ENCODE results near the gene SLC25A27. TPM values are rescaled to one million over a fixed set of nuclear protein-coding genes. Genes with fewer than 3 reads are reported as not detected.

Gene SLC25A27
- total RNA-seq, 1 experiment from 2014 or later, result 22.6 TPM

DNA sequence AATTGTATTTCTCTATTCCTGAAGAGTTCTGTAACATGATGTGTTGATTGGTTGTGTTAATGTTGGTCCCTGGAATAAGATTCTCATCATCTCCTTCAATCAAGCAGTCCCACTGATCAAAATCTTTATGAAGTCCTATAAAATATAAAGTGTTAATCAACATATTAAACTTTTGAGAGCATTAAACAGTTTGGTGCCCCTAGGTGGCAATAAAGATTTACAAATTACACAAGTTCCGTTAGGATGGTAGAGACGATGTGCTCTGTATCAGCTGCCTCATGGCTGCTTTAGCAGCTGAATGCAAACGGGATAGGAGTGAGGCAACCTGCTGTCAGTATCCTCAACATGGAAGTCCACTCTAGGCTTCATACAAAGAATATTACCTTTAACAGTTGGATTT is 51.8 kb downstream of the SLC25A27 start:
- DNase-seq (ENCODE audit: extremely low read depth, low read depth), result peak; percentile 51

DNA sequence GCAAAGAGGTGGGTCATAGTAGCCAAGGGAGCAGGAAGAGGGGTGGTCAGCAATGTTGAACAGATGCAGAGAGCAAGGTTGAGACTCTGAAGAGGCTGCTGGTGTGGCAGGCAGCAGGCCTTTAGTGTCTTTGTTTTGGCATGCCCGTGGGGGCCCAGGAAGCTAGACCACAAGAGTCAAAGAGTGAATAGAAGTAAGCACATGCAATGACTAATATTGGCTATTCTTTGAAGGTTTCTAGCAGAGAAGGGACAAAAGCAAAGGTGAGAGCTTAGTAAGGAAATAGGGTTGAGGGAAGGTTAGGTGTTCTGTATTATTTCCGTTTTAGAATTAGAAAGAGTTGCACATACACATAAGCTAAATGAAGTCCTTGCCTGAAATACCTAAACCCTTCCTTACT is 53.7 kb downstream of the SLC25A27 start:
- no peak for DNase-seq (ENCODE audit: extremely low read depth, low read depth)

DNA sequence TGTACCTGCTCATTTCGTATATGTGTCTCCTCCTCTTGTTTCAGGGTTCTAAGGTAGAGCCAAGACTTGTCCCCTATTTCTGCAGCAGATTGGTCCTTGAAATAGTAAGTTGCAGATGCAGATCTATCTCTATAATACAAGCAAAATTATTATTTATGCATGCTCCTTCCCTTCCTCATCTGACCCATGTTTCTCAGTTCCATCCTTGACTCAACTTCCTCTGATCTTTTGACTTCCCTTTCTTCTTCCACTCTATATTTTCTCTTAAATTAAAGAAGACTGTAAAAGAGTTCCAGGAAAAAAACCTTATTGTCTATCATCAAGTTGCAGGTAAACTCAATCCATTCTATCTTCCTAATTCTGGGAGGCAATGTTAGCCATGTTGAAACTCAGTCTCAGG is 58.7 kb downstream of the SLC25A27 start:
- no peak for DNase-seq (ENCODE audit: extremely low read depth, low read depth)

DNA sequence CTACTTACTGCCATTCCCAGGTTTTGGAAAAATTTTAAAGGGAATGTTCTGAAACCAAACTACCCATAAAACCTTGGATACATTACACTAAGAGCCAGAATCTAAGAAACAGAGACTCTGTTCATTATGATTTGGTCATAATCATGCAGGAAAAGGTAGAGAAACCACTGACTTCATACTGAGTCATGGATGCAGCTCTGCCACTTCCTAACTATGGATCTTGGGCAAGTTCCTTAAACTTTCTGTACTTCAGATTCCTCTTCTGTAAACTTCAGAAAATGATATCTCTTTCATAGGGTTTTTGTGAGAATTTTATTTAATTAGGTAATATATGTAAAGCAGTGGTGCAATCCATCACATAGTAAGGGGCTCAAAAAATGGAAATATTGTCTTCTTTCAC is 62.4 kb downstream of the SLC25A27 start:
- DNase-seq (ENCODE audit: extremely low read depth, low read depth), result no peak

DNA sequence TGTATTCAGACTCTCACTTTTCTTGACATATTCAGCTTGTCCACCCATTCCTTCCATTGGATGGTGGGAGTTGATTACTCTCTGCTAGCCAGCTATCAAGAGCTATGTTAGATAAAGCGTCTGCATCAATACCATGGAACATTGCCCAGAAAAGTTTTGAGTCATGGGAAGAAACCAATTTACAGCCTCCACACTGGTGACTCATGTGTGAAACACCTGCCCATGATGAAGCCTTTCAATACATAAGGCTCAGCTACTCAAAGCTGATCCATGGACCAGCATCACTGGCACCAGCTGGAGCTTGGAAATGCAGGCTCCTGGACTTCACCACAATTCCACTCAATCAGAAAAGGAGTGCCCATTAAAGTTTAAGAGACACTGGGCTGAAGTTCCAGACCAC is 66.3 kb downstream of the SLC25A27 start:
- DNase-seq (ENCODE audit: extremely low read depth, low read depth), result no peak

DNA sequence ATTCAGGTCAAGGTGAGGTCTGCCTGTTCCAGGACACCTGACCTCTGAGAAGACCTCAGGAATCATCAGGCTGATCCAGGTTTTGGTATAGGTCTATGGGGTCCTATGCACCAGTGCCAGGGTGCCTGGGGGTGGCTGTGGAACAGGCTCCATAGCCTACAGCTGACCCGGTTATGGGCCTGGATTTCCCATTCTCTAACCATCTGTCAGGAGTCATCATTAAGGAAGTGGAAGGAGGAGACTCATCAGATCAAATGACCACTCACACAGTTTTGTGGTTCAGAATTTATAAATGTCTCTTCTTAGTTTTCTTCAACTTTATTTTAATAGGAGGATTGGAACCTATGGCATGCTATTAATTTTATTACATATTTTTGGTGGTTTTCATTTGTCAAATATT is 67.6 kb downstream of the SLC25A27 start:
- no peak for DNase-seq (ENCODE audit: extremely low read depth, low read depth)

Other genes starting within 250 kb of the SLC25A27 start
- gene RCAN2, start 161.5 kb upstream of the SLC25A27 start, total RNA-seq (2014; rRNA removed; shearing (Covaris generic)), result not detected in 2 replicates
- gene CYP39A1, start 157 bp upstream of the SLC25A27 start, total RNA-seq (2014; rRNA removed; shearing (Covaris generic)), result 9.1 and 10.6 TPM in 2 replicates
- 0.25 and 0.35 TPM in 2 replicates for gene TDRD6, start 34.9 kb downstream of the SLC25A27 start, total RNA-seq (2014; rRNA removed; shearing (Covaris generic))
- 7.9 and 10.6 TPM in 2 replicates for gene PLA2G7, start 82.4 kb downstream of the SLC25A27 start, total RNA-seq (2014; rRNA removed; shearing (Covaris generic))
- gene ANKRD66, start 94.0 kb downstream of the SLC25A27 start, total RNA-seq (2014; rRNA removed; shearing (Covaris generic)), result not detected in 2 replicates
- not detected in 2 replicates for gene MEP1A, start 140.4 kb downstream of the SLC25A27 start, total RNA-seq (2014; rRNA removed; shearing (Covaris generic))

Data from NCI-H460 (cell line).